Caco-2 (cell line): ENCODE data around the gene RO60. TPM values are rescaled to one million over a fixed set of nuclear protein-coding genes. Genes with fewer than 3 reads are reported as not detected.

Experiments used
- BruUV-seq: library from RNA; stranded (reverse); fragments of 400-500 nt; replicated peaks from 2 replicates; lab custom pipeline; 2021; lab: Mats Ljungman, UMichigan
- CTCF ChIA-PET: fragments of 300-600 bp; sonication (Branson Sonifier 250); formaldehyde crosslinking; loops from one replicate; lab custom pipeline; 2022; ENCODE audit warnings: antibody characterized with exemption; lab: Charles Lee
- POLR2A ChIA-PET: fragments of 300-600 bp; sonication (Branson Sonifier 250); formaldehyde crosslinking; loops from one replicate; lab custom pipeline; 2022; ENCODE audit warnings: antibody characterized with exemption; lab: Charles Lee
- DNase-seq, 2 experiments: peaks; one replicate each; pipeline versions ENCODE4 v3.0.0 to v3.0.0-alpha.2; 2020 to 2022
- H3K27me3 ChIP-seq: replicated peaks from 2 replicates; pipeline ENCODE4 v1.6.0; 2011; ENCODE audit warnings: low read length; ENCODE audit not compliant: control insufficient read depth, insufficient read depth
- H3K36me3 ChIP-seq: 2 replicates; pipeline ENCODE4 v1.5.1; 2011; ENCODE audit warnings: low read length; ENCODE audit not compliant: control insufficient read depth, insufficient read depth
- H3K4me1 ChIP-seq: fragments of 250-450 bp; sonication (Bioruptor Pico); 2 replicates; pipeline ENCODE4 v1.5.1; 2020; ENCODE audit warnings: mild to moderate bottlenecking
- H3K4me3 ChIP-seq: 2 replicates; pipeline ENCODE4 v1.5.1; 2011; ENCODE audit warnings: low read depth, mild to moderate bottlenecking, control low read depth, low read length
- H3K9me3 ChIP-seq: fragments of 250-450 bp; sonication (Bioruptor Pico); 2 replicates; pipeline ENCODE4 v1.5.1; 2020; ENCODE audit warnings: mild to moderate bottlenecking, moderate library complexity
- H3K27ac Mint-ChIP-seq: one replicate; pipeline ENCODE4 v1.8.0; 2022; ENCODE audit warnings: mixed read lengths; ENCODE audit not compliant: unreplicated experiment
- H3K27me3 Mint-ChIP-seq: one replicate; pipeline ENCODE4 v1.8.0; 2022; ENCODE audit warnings: mixed read lengths; ENCODE audit not compliant: insufficient read depth, unreplicated experiment
- H3K36me3 Mint-ChIP-seq: one replicate; pipeline ENCODE4 v1.8.0; 2022; ENCODE audit warnings: mild to moderate bottlenecking, mixed read lengths; ENCODE audit not compliant: insufficient read depth, unreplicated experiment
- H3K4me1 Mint-ChIP-seq: one replicate; pipeline ENCODE4 v1.8.0; 2022; ENCODE audit warnings: low read depth, mixed read lengths; ENCODE audit not compliant: unreplicated experiment
- H3K4me3 Mint-ChIP-seq: one replicate; pipeline ENCODE4 v1.8.0; 2022; ENCODE audit warnings: mild to moderate bottlenecking, moderate library complexity, mixed read lengths; ENCODE audit not compliant: unreplicated experiment
- H3K9me3 Mint-ChIP-seq: one replicate; pipeline ENCODE4 v1.8.0; 2022; ENCODE audit warnings: mixed read lengths; ENCODE audit not compliant: unreplicated experiment
- CTCF ChIP-seq, 2 experiments: fragments of 200-600 bp in 1 of 2; IDR thresholded peaks; 1 replicate in 1 of 2; 2 replicates in 1 of 2; pipeline versions ENCODE4 v1.5.1 to v1.8.0; 2011 to 2022; ENCODE audit warnings: antibody characterized with exemption in 1 of 2, control low read depth in 1 of 2, inconsistent platforms in 1 of 2, low read depth in 1 of 2, low read length in 1 of 2, mild to moderate bottlenecking in 1 of 2, moderate library complexity in 1 of 2; ENCODE audit not compliant: insufficient read depth in 1 of 2, severe bottlenecking in 1 of 2, unreplicated experiment in 1 of 2
- intact Hi-C: fragments of 100-400 bp; cut with micrococcal nuclease; formaldehyde crosslinking; loops from one replicate; pipeline ENCODE4 v1.10.0; 2022; ENCODE audit not compliant: unreplicated experiment
- total RNA-seq: library from RNA; stranded (reverse); gene quantifications from 2 replicates; pipeline ENCODE4 v1.2.3, GENCODE V29; 2022

RO60 gene
- total RNA-seq, 1 experiment from 2014 or later = 50.0 TPM

- Mint-ChIP-seq H3K27ac (no peak overlapping the region), H3K27me3 (no peaks in the 10 kb centered on the region), H3K36me3 (peaks cover 22% of the 10 kb centered on the region), H3K4me3 (no peak overlapping the region), H3K4me1 (peaks cover 11% of the 10 kb centered on the region), H3K9me3 (no peaks in the 10 kb centered on the region)
- intact Hi-C loops = no loop called here
- Histone ChIP-seq H3K27me3 (no peaks in the 10 kb centered on the region), H3K9me3 (no peaks in the 10 kb centered on the region), H3K4me3 (no peak overlapping the region), H3K36me3 (no peaks in the 10 kb centered on the region), H3K4me1 (no peaks in the 10 kb centered on the region)
- DNase-seq = no peak
- no peak for TF ChIP-seq CTCF (IDR thresholded peaks at IDR 0.05; ENCODE audit: insufficient read depth in 1 of 2, low read depth in 1 of 2, low read length in 1 of 2, severe bottlenecking in 1 of 2, unreplicated experiment in 1 of 2)
- ChIA-PET POLR2A (no interaction called here), CTCF (no interaction called here)
- no TSS peak for BruUV-seq
Observed at GRCh38 chr1:193054169-193054675, 5.2 kb upstream of the RO60 start.

- POLR2A ChIA-PET = interaction anchor here (0.5 to 1.2 kb wide), 7 partner anchors 20 to 259 kb away, joined by 3 to 15 read pairs (median 3); partner anchors contain the start of gene GLRX2
- TF ChIP-seq CTCF (IDR thresholded peaks at IDR 0.05; ENCODE audit: insufficient read depth in 1 of 2, low read depth in 1 of 2, low read length in 1 of 2, severe bottlenecking in 1 of 2, unreplicated experiment in 1 of 2) = no peak
- peak overlapping the region; percentile 70 for H3K4me3 ChIP-seq
- H3K27me3 ChIP-seq = no peaks in the 10 kb centered on the region
- Mint-ChIP-seq H3K27ac (peak overlapping the region; percentile 91), H3K4me3 (peak overlapping the region; percentile 90), H3K36me3 (peaks cover 22% of the 10 kb centered on the region), H3K27me3 (no peaks in the 10 kb centered on the region), H3K4me1 (peaks cover 15% of the 10 kb centered on the region), H3K9me3 (no peaks in the 10 kb centered on the region)
- intact Hi-C loops = loop anchor here (1.0 to 2.0 kb wide), 5 partner anchors 22 to 250 kb away; partner anchors contain the start of genes CDC73 and GLRX2
- CTCF ChIA-PET = interaction anchor here (0.6 to 0.7 kb wide), 3 partner anchors 11 to 63 kb away, joined by 3 to 4 read pairs (median 3); no protein-coding TSS in a partner anchor
- peak; percentile 52 to 54 for DNase-seq
- no peaks in the 10 kb centered on the region for H3K9me3 ChIP-seq
- BruUV-seq = TSS peak; percentile 54
- H3K4me1 ChIP-seq = peaks cover 5% of the 10 kb centered on the region; the same call in 1 of the 2 replicates
- H3K36me3 ChIP-seq = no peaks in the 10 kb centered on the region
Observed at GRCh38 chr1:193058529-193059281, 707 bp upstream of the RO60 start.

GRCh38 chr1:193060115-193060403 lies 647 bp downstream of the RO60 start:
- ChIA-PET POLR2A (no interaction called here), CTCF (no interaction called here)
- peak overlapping the region; percentile 91 for H3K27ac Mint-ChIP-seq
- TSS peak; percentile 49 for BruUV-seq
- peak overlapping the region; percentile 70 for H3K4me3 ChIP-seq
- no peak for DNase-seq
- peak overlapping the region; percentile 90 for H3K4me3 Mint-ChIP-seq
- H3K27me3 ChIP-seq = no peaks in the 10 kb centered on the region
- H3K4me1 Mint-ChIP-seq = peaks cover 15% of the 10 kb centered on the region
- H3K9me3 Mint-ChIP-seq = no peaks in the 10 kb centered on the region
- no peaks in the 10 kb centered on the region for H3K27me3 Mint-ChIP-seq
- peaks cover 22% of the 10 kb centered on the region for H3K36me3 Mint-ChIP-seq
- peaks cover 5% of the 10 kb centered on the region; the same call in 1 of the 2 replicates for H3K4me1 ChIP-seq
- H3K36me3 ChIP-seq = no peaks in the 10 kb centered on the region
- intact Hi-C loops = no loop called here
- TF ChIP-seq CTCF (IDR thresholded peaks at IDR 0.05; ENCODE audit: insufficient read depth in 1 of 2, low read depth in 1 of 2, low read length in 1 of 2, severe bottlenecking in 1 of 2, unreplicated experiment in 1 of 2) = no peak
- no peaks in the 10 kb centered on the region for H3K9me3 ChIP-seq
